A673 (cell line): Measurements from ENCODE around the gene SMYD3. TPM values are rescaled to one million over a fixed set of nuclear protein-coding genes. Genes with fewer than 3 reads are reported as not detected.

Experiments used
- BruUV-seq: library from RNA; stranded (reverse); fragments of 400-500 nt; replicated peaks from 2 replicates; lab custom pipeline; 2021; lab: Mats Ljungman, UMichigan
- CTCF ChIA-PET: fragments of 300-600 bp; sonication (Branson Sonifier 250); formaldehyde crosslinking; loops from one replicate; lab custom pipeline; 2022; ENCODE audit warnings: antibody characterized with exemption; lab: Charles Lee
- POLR2A ChIA-PET: fragments of 300-600 bp; sonication (Branson Sonifier 250); formaldehyde crosslinking; loops from one replicate; lab custom pipeline; 2022; ENCODE audit warnings: antibody characterized with exemption; ENCODE audit not compliant: low non-redundant PET; lab: Charles Lee
- DNase-seq: peaks from one replicate; pipeline ENCODE4 v3.0.0-alpha.2; 2015; ENCODE audit warnings: low spot score
- H3K27ac ChIP-seq: fragments of 200-600 bp; sonication (generic); 2 replicates; pipeline ENCODE4 v1.5.1; 2016; ENCODE audit warnings: mixed run types, low read depth, mild to moderate bottlenecking, mixed read lengths, antibody characterized with exemption, low read length; ENCODE audit not compliant: poor library complexity, severe bottlenecking
- H3K27me3 ChIP-seq: fragments of 200-600 bp; sonication (generic); replicated peaks from 2 replicates; pipeline ENCODE4 v1.6.1; 2017; ENCODE audit warnings: mixed run types, low read depth, mild to moderate bottlenecking, mixed read lengths, antibody characterized with exemption, low read length; ENCODE audit not compliant: insufficient read depth, poor library complexity
- H3K36me3 ChIP-seq: fragments of 200-600 bp; sonication (generic); 2 replicates; pipeline ENCODE4 v1.6.1; 2016; ENCODE audit warnings: mixed run types, mild to moderate bottlenecking, mixed read lengths, antibody characterized with exemption, low read length; ENCODE audit not compliant: insufficient read depth, poor library complexity, severe bottlenecking
- H3K4me1 ChIP-seq: fragments of 200-600 bp; sonication (generic); 2 replicates; pipeline ENCODE4 v1.6.1; 2017; ENCODE audit warnings: mixed run types, mild to moderate bottlenecking, mixed read lengths, antibody characterized with exemption, low read length; ENCODE audit not compliant: insufficient read depth, poor library complexity, severe bottlenecking
- H3K4me3 ChIP-seq: fragments of 200-600 bp; sonication (generic); 2 replicates; pipeline ENCODE4 v1.5.1; 2016; ENCODE audit warnings: low read depth, mixed run types, mild to moderate bottlenecking, mixed read lengths, low read length; ENCODE audit not compliant: poor library complexity, severe bottlenecking
- H3K9me3 ChIP-seq: fragments of 200-600 bp; sonication (generic); 2 replicates; pipeline ENCODE4 v1.6.1; 2016; ENCODE audit warnings: mixed run types, low read depth, mild to moderate bottlenecking, mixed read lengths, antibody characterized with exemption, low read length; ENCODE audit not compliant: poor library complexity, severe bottlenecking
- CTCF ChIP-seq: fragments of 300-800, 200-600 bp; sonication (generic); conservative IDR thresholded peaks from 2 replicates; pipeline ENCODE4 v1.5.1; 2017; ENCODE audit warnings: low read depth, mild to moderate bottlenecking, antibody characterized with exemption, low read length, moderate library complexity, mixed read lengths
- EZH2 ChIP-seq: fragments of 200-600 bp; sonication (generic); IDR thresholded peaks from 2 replicates; pipeline ENCODE4 v1.6.1; 2017; ENCODE audit warnings: borderline replicate concordance, low read depth, mild to moderate bottlenecking, mixed read lengths, antibody characterized with exemption, low read length; ENCODE audit not compliant: poor library complexity, severe bottlenecking
- intact Hi-C: fragments of 100-400 bp; cut with micrococcal nuclease; formaldehyde crosslinking; loops from one replicate; pipeline ENCODE4 v1.10.0; 2022; ENCODE audit not compliant: unreplicated experiment
- total RNA-seq: library from RNA; stranded (reverse); gene quantifications from 2 replicates; pipeline ENCODE4 v1.2.3, GENCODE V29; 2021

Gene SMYD3
- total RNA-seq, 1 experiment from 2014 or later, result 29.0 TPM

DNA sequence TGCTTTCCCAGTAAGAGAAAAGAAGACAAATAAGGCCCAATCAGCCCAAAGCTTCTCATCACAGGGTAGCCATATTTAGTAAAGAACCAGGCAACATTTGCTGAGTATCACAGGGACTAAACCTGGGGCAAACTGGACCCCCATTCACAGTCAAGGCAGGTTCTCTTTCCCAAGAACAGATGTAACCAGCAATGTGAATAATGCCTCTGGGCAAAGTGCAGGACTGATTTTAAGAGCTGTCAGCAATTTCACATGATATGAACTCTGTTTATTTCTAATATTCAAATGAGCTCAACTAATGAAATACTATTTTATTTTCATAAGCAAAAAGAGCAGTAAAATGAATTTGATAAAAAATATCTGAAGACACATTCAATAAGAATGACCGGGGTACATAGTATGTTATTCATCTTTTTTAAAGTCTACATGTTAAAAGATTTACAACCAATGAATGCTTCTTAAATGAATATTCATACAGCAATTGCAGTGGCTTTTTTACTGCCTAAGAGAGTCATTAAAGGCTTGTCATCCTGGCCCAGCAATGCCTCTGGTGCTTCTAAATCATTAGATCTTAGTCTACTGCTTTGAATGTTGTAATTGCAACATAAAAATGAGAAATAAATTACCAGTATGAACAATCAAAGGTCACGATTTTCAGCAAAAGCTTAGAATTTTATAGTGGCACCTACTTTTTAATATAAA, 308.8 kb downstream of the SMYD3 start:
- TF ChIP-seq CTCF (no peak), EZH2 (no peak)
- H3K27ac ChIP-seq, result no peak overlapping the region
- H3K27me3 ChIP-seq, result no peaks in the 10 kb centered on the region
- H3K36me3 ChIP-seq, result no peaks in the 10 kb centered on the region
- BruUV-seq, result no TSS peak
- H3K9me3 ChIP-seq, result no peaks in the 10 kb centered on the region
- peaks cover 16% of the 10 kb centered on the region for H3K4me1 ChIP-seq
- no peak overlapping the region for H3K4me3 ChIP-seq
- peak; percentile 22 for DNase-seq
- ChIA-PET POLR2A (no interaction called here), CTCF (no interaction called here)
- intact Hi-C loops, result no loop called here

DNA sequence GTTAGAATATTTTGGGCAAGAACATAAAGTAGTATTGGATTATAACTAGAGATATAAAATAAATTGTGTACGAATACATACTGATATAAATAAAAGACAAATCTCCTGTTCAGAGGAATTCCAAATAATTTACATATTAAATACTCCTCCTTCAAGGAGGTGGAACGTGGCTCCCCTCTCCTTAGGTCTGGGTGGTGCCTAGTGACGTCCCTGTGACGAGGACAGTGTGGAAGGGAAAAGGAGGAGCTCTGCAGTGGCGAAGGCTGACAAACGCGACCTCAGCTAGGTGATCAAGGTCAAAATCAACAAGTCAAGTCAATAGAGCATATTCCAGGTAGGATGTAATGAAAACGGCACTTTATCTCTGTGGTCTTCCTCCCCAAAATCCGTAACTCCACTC, 310.0 kb downstream of the SMYD3 start:
- H3K36me3 ChIP-seq, result no peaks in the 10 kb centered on the region
- H3K27me3 ChIP-seq, result no peaks in the 10 kb centered on the region
- BruUV-seq, result no TSS peak
- ChIA-PET CTCF (no interaction called here), POLR2A (no interaction called here)
- intact Hi-C loops, result no loop called here
- no peak for DNase-seq
- H3K9me3 ChIP-seq, result no peaks in the 10 kb centered on the region
- peaks cover 16% of the 10 kb centered on the region for H3K4me1 ChIP-seq
- H3K27ac ChIP-seq, result no peak overlapping the region
- no peak overlapping the region for H3K4me3 ChIP-seq
- TF ChIP-seq EZH2, result no peak
- TF ChIP-seq CTCF, result no peak

DNA sequence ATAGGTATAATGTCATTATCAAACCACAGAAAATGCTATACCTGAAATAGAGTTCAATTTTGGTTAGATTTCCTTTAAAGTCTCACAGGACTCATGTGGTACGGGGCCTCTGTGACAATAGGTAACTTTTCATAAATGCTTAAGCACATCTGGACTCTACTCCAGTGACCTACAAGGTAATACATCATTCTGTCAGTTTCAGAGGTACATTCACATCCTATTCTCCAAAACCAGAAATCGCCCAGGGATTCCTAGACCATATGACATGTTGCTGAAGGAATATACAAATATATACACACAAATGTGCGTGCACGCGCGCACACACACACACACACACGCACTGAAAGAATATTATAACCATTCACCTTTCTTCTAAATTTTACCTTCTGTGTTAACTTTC, 311.8 kb downstream of the SMYD3 start:
- Histone ChIP-seq H3K4me1 (peaks cover 16% of the 10 kb centered on the region), H3K9me3 (no peaks in the 10 kb centered on the region), H3K27ac (no peak overlapping the region), H3K36me3 (no peaks in the 10 kb centered on the region), H3K27me3 (no peaks in the 10 kb centered on the region), H3K4me3 (no peak overlapping the region)
- ChIA-PET CTCF (no interaction called here), POLR2A (no interaction called here)
- no TSS peak for BruUV-seq
- intact Hi-C loops, result no loop called here
- DNase-seq, result no peak
- TF ChIP-seq EZH2 (no peak), CTCF (no peak)
